ENCODE results near the gene KCTD16.

- TF ChIP-seq, protein P1, sequence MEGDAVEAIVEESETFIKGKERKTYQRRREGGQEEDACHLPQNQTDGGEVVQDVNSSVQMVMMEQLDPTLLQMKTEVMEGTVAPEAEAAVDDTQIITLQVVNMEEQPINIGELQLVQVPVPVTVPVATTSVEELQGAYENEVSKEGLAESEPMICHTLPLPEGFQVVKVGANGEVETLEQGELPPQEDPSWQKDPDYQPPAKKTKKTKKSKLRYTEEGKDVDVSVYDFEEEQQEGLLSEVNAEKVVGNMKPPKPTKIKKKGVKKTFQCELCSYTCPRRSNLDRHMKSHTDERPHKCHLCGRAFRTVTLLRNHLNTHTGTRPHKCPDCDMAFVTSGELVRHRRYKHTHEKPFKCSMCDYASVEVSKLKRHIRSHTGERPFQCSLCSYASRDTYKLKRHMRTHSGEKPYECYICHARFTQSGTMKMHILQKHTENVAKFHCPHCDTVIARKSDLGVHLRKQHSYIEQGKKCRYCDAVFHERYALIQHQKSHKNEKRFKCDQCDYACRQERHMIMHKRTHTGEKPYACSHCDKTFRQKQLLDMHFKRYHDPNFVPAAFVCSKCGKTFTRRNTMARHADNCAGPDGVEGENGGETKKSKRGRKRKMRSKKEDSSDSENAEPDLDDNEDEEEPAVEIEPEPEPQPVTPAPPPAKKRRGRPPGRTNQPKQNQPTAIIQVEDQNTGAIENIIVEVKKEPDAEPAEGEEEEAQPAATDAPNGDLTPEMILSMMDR (optimal IDR thresholded peaks at IDR 0.05 in 1 of 3, IDR thresholded peaks at IDR 0.05 in 1 of 3, conservative IDR thresholded peaks at IDR 0.05 in 1 of 3; ENCODE audit: extremely low read depth in 1 of 3, insufficient read depth in 2 of 3, low read length in 3 of 3), result no peak
- TF ChIP-seq EZH2 (IDR thresholded peaks at IDR 0.05; ENCODE audit: low read length), result no peak
Measured at GRCh38 chr5:144249755-144250464, 79.2 kb downstream of the KCTD16 start.
